NCI-H510A treated with DMSO at 0.1 percent for 48 hours (cell line): ENCODE results near the gene FMNL1.

Source experiments
- DNase-seq: peaks from one replicate; lab custom pipeline; 2025; lab: John Stamatoyannopoulos, UW

The FMNL1 gene

GRCh38 chr17:45284176-45285140 is 62.8 kb downstream of the FMNL1 start:
- DNase-seq: no peak

GRCh38 chr17:45286286-45286685 is 64.6 kb downstream of the FMNL1 start:
- no peak for DNase-seq

GRCh38 chr17:45287526-45288500 is 66.1 kb downstream of the FMNL1 start:
- DNase-seq: peak; percentile 16

GRCh38 chr17:45288825-45289224 is 67.1 kb downstream of the FMNL1 start:
- no peak for DNase-seq

GRCh38 chr17:45289301-45290268 is 67.9 kb downstream of the FMNL1 start:
- no peak for DNase-seq

GRCh38 chr17:45290269-45290765 is 68.6 kb downstream of the FMNL1 start:
- no peak for DNase-seq

- DNase-seq: no peak
Observed at GRCh38 chr17:45291171-45291805, 69.6 kb downstream of the FMNL1 start.

- DNase-seq: no peak
Observed at GRCh38 chr17:45292696-45293412, 71.2 kb downstream of the FMNL1 start.

- peak; percentile 43 for DNase-seq
Observed at GRCh38 chr17:45293413-45294211, 71.9 kb downstream of the FMNL1 start.

- DNase-seq: no peak
Observed at GRCh38 chr17:45294506-45294905, 72.8 kb downstream of the FMNL1 start.

- DNase-seq: no peak
Observed at GRCh38 chr17:45296003-45296832, 74.5 kb downstream of the FMNL1 start.

- no peak for DNase-seq
Observed at GRCh38 chr17:45296833-45297124, 75.1 kb downstream of the FMNL1 start.
